Measurements from ENCODE around the gene ANKS1B. TPM values are rescaled to one million over a fixed set of nuclear protein-coding genes. Genes with fewer than 3 reads are reported as not detected.

The ANKS1B gene
- total and polyA plus RNA-seq, 7 donors: 1.0 to 57.3 (median 30.1) TPM; not detected in 1

GRCh38 chr12:99427104-99427503, 557.6 kb downstream of the ANKS1B start:
- 31 to 63% methylated on average over 2 of the region's 2 CpGs for WGBS, 2 donors
- no peak overlapping the region for H3K4me3 ChIP-seq
- intact Hi-C loops (cut with DNase I): no loop called here
- no peaks in the 10 kb centered on the region for H3K9me3 ChIP-seq
- no peak overlapping the region for H3K27ac ChIP-seq
- H3K36me3 ChIP-seq: no peaks in the 10 kb centered on the region
- TF ChIP-seq EP300 (IDR thresholded peaks at IDR 0.05) (no peak), POLR2AphosphoS5 (IDR thresholded peaks at IDR 0.05) (no peak), POLR2A (IDR thresholded peaks at IDR 0.05) (no peak), CTCF (IDR thresholded peaks at IDR 0.05) (no peak)
- no peak for DNase-seq
- H3K27me3 ChIP-seq: no peaks in the 10 kb centered on the region
- no peaks in the 10 kb centered on the region for H3K4me1 ChIP-seq

- WGBS, 2 donors: 54 to 77% methylated on average over 3 of the region's 3 CpGs
These were observed 566.4 kb downstream of the ANKS1B start for GRCh38 chr12:99418379-99418778.

GRCh38 chr12:99413751-99414150, 571.0 kb downstream of the ANKS1B start:
- H3K4me1 ChIP-seq: no peaks in the 10 kb centered on the region
- H3K9me3 ChIP-seq: no peaks in the 10 kb centered on the region
- intact Hi-C loops (cut with DNase I): no loop called here
- WGBS, 2 donors: 63 to 76% methylated on average over 3 of the region's 3 CpGs
- no peaks in the 10 kb centered on the region for H3K27me3 ChIP-seq
- no peak overlapping the region for H3K4me3 ChIP-seq
- DNase-seq: no peak
- H3K27ac ChIP-seq: no peak overlapping the region
- no peaks in the 10 kb centered on the region for H3K36me3 ChIP-seq
- no peak for TF ChIP-seq CTCF (IDR thresholded peaks at IDR 0.05)

More at GRCh38 chr12:99418379-99418778, 566.4 kb downstream of the ANKS1B start:
- Histone ChIP-seq H3K27me3 (no peaks in the 10 kb centered on the region), H3K9me3 (peaks cover 0 to 3% (median 0%) of the 10 kb centered on the region in 4 donors), H3K4me1 (no peaks in the 10 kb centered on the region), H3K27ac (no peak overlapping the region), H3K36me3 (no peaks in the 10 kb centered on the region), H3K4me3 (no peak overlapping the region)
- no peak for DNase-seq
- TF ChIP-seq CTCF (IDR thresholded peaks at IDR 0.05) (no peak), POLR2A (IDR thresholded peaks at IDR 0.05) (no peak), EP300 (IDR thresholded peaks at IDR 0.05) (no peak), POLR2AphosphoS5 (IDR thresholded peaks at IDR 0.05) (no peak)
- intact Hi-C loops (cut with DNase I): no loop called here

- intact Hi-C loops (cut with DNase I): no loop called here
These were observed 591.0 kb downstream of the ANKS1B start for GRCh38 chr12:99393763-99394162.

More at GRCh38 chr12:99393763-99394162, 591.0 kb downstream of the ANKS1B start:
- no peaks in the 10 kb centered on the region for H3K27me3 ChIP-seq
- no peak for TF ChIP-seq POLR2A (IDR thresholded peaks at IDR 0.05)
- TF ChIP-seq CTCF (IDR thresholded peaks at IDR 0.05): no peak
- TF ChIP-seq EP300 (IDR thresholded peaks at IDR 0.05): no peak
- no peak for TF ChIP-seq POLR2AphosphoS5 (IDR thresholded peaks at IDR 0.05)
- DNase-seq: no peak
- no peak overlapping the region for H3K27ac ChIP-seq
- no peak overlapping the region for H3K4me3 ChIP-seq
- no peaks in the 10 kb centered on the region for H3K4me1 ChIP-seq
- H3K9me3 ChIP-seq: no peaks in the 10 kb centered on the region
- no peaks in the 10 kb centered on the region for H3K36me3 ChIP-seq
